Tibial artery (tissue), 4 donors: ENCODE data around the gene CNNM3.

Experiments used
- DNase-seq, 2 donors: peaks; one replicate each; pipeline ENCODE4 v3.0.0-alpha.2; 2019
- H3K27ac ChIP-seq, 2 donors: fragments of 200-600 bp; sonication (generic) in 1 of 2; 1 replicate in 1 of 2; 2 replicates in 1 of 2; pipeline ENCODE4 v1.5.1; 2018 to 2019; ENCODE audit warnings: mild to moderate bottlenecking in 1 of 2
- H3K27me3 ChIP-seq, 2 donors: fragments of 200-600 bp; sonication (generic) in 1 of 2; one replicate each; pipeline versions ENCODE4 v1.5.1 to v1.6.0; 2016 to 2019
- H3K36me3 ChIP-seq, 3 donors: fragments of 200-600 bp; sonication (generic) in 2 of 3; one replicate each; pipeline ENCODE4 v1.5.1; 2016 to 2019; ENCODE audit warnings: mild to moderate bottlenecking in 2 of 3
- H3K4me1 ChIP-seq, 4 donors: fragments of 200-600 bp; sonication (generic) in 2 of 4; 1 replicate in 3 of 4; 2 replicates in 1 of 4; pipeline ENCODE4 v1.5.1; 2016 to 2019
- H3K4me3 ChIP-seq, 2 donors: fragments of 200-600 bp; sonication (generic) in 1 of 2; 1 replicate in 1 of 2; 2 replicates in 1 of 2; pipeline ENCODE4 v1.5.1; 2018 to 2019; ENCODE audit warnings: mild to moderate bottlenecking in 2 of 2
- H3K9me3 ChIP-seq, 3 donors: fragments of 200-600 bp; sonication (generic) in 1 of 3; one replicate each; pipeline ENCODE4 v1.5.1; 2016 to 2019
- intact Hi-C: fragments of 100-400 bp; cut with DNase I; formaldehyde crosslinking; loops from one replicate; pipeline ENCODE4 v1.15.0; 2023; ENCODE audit warnings: low total_unique reads
- TF ChIP-seq, protein P1 (sequence below), 2 experiments: fragments of 200-600 bp in 1 of 2; fragments of 450-650 bp in 1 of 2; IDR thresholded peaks; one replicate each; pipeline ENCODE4 v1.5.1; 2017 to 2019; ENCODE audit warnings: antibody characterized with exemption in 2 of 2, mild to moderate bottlenecking in 1 of 2, moderate library complexity in 1 of 2

Gene CNNM3

GRCh38 chr2:96825057-96825456 lies 9.0 kb downstream of the CNNM3 start:
- no peaks in the 10 kb centered on the region for H3K9me3 ChIP-seq
- H3K36me3 ChIP-seq = peaks cover 50 to 69% (median 53%) of the 10 kb centered on the region in 3 donors

GRCh38 chr2:96826546-96827278 lies 10.6 kb downstream of the CNNM3 start:
- TF ChIP-seq, protein P1, sequence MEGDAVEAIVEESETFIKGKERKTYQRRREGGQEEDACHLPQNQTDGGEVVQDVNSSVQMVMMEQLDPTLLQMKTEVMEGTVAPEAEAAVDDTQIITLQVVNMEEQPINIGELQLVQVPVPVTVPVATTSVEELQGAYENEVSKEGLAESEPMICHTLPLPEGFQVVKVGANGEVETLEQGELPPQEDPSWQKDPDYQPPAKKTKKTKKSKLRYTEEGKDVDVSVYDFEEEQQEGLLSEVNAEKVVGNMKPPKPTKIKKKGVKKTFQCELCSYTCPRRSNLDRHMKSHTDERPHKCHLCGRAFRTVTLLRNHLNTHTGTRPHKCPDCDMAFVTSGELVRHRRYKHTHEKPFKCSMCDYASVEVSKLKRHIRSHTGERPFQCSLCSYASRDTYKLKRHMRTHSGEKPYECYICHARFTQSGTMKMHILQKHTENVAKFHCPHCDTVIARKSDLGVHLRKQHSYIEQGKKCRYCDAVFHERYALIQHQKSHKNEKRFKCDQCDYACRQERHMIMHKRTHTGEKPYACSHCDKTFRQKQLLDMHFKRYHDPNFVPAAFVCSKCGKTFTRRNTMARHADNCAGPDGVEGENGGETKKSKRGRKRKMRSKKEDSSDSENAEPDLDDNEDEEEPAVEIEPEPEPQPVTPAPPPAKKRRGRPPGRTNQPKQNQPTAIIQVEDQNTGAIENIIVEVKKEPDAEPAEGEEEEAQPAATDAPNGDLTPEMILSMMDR (IDR thresholded peaks at IDR 0.05) = no peak
- H3K4me3 ChIP-seq = no peak overlapping the region
- intact Hi-C loops = no loop called here
- H3K9me3 ChIP-seq = no peaks in the 10 kb centered on the region
- H3K4me1 ChIP-seq = peaks cover 0 to 8% (median 2%) of the 10 kb centered on the region in 4 donors
- peaks cover 64 to 86% (median 70%) of the 10 kb centered on the region in 3 donors for H3K36me3 ChIP-seq
- H3K27ac ChIP-seq = no peak overlapping the region
- no peak for DNase-seq
- no peaks in the 10 kb centered on the region for H3K27me3 ChIP-seq

More at GRCh38 chr2:96825057-96825456, 9.0 kb downstream of the CNNM3 start:
- TF ChIP-seq, protein P1 (IDR thresholded peaks at IDR 0.05) = no peak
- no peak overlapping the region for H3K27ac ChIP-seq
- H3K4me1 ChIP-seq = peaks cover 0 to 25% (median 9%) of the 10 kb centered on the region in 4 donors
- DNase-seq = no peak
- no peak overlapping the region for H3K4me3 ChIP-seq
- no peaks in the 10 kb centered on the region for H3K27me3 ChIP-seq
- intact Hi-C loops = no loop called here

DNA sequence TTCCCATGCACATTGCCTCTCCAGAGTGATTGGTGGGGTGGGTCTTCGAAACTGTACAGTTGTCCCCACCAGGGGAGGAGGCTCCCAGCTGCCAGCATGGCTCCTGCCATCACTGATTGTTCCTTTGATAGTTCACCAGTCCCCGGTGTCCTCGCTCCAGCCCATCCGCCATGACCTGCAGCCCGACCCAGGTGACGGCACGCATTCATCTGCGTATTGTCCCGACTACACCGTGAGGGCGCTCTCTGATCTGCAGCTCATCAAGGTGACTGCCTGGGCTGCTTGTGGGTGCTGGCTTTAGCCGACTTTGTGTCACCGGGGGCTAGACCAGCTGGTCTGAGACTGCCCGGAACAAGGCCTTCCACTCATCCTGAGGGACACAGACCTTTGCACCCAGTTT lies 12.4 kb downstream of the CNNM3 start:
- H3K36me3 ChIP-seq = peaks cover 69 to 90% (median 84%) of the 10 kb centered on the region in 3 donors
- TF ChIP-seq, protein P1 (IDR thresholded peaks at IDR 0.05) = no peak
- H3K4me1 ChIP-seq = peaks cover 0 to 16% (median 8%) of the 10 kb centered on the region in 4 donors
- H3K4me3 ChIP-seq = no peak overlapping the region
- no peak for DNase-seq
- no peak overlapping the region for H3K27ac ChIP-seq
- H3K27me3 ChIP-seq = no peaks in the 10 kb centered on the region
- no peaks in the 10 kb centered on the region for H3K9me3 ChIP-seq
- intact Hi-C loops = no loop called here

DNA sequence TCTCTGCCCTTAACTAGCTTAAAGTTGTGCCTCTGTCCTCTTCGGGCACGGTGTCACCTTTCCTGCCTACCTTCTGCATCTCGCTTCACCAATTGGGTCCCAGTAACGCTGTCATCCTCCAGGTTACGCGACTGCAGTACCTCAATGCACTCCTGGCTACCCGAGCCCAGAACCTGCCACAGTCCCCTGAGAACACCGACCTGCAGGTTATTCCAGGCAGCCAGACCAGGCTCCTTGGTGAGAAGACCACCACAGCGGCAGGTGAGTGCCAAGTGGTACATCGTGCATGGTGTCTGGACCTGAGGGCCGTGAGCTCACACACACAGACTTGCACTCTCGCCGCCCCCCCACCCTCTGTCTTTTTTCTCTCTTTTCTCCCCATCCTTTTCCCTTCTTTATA lies 12.8 kb downstream of the CNNM3 start:
- no peaks in the 10 kb centered on the region for H3K9me3 ChIP-seq
- H3K4me3 ChIP-seq = no peak overlapping the region
- H3K27me3 ChIP-seq = no peaks in the 10 kb centered on the region
- no peak for DNase-seq
- TF ChIP-seq, protein P1 (IDR thresholded peaks at IDR 0.05) = no peak
- H3K27ac ChIP-seq = no peak overlapping the region
- peaks cover 0 to 12% (median 8%) of the 10 kb centered on the region in 4 donors for H3K4me1 ChIP-seq
- intact Hi-C loops = no loop called here
- peaks cover 69 to 92% (median 84%) of the 10 kb centered on the region in 3 donors for H3K36me3 ChIP-seq

- Histone ChIP-seq H3K27ac (no peak overlapping the region), H3K4me1 (peaks cover 0 to 12% (median 8%) of the 10 kb centered on the region in 4 donors)
These were observed 14.0 kb downstream of the CNNM3 start for GRCh38 chr2:96830044-96830562.

More at GRCh38 chr2:96830044-96830562, 14.0 kb downstream of the CNNM3 start:
- no peaks in the 10 kb centered on the region for H3K9me3 ChIP-seq
- DNase-seq = no peak
- peaks cover 68 to 98% (median 75%) of the 10 kb centered on the region in 3 donors for H3K36me3 ChIP-seq
- TF ChIP-seq, protein P1 (IDR thresholded peaks at IDR 0.05) = no peak
- intact Hi-C loops = no loop called here
- no peak overlapping the region for H3K4me3 ChIP-seq
- no peaks in the 10 kb centered on the region for H3K27me3 ChIP-seq
